Measurements from ENCODE around the gene HEXA.

DNA sequence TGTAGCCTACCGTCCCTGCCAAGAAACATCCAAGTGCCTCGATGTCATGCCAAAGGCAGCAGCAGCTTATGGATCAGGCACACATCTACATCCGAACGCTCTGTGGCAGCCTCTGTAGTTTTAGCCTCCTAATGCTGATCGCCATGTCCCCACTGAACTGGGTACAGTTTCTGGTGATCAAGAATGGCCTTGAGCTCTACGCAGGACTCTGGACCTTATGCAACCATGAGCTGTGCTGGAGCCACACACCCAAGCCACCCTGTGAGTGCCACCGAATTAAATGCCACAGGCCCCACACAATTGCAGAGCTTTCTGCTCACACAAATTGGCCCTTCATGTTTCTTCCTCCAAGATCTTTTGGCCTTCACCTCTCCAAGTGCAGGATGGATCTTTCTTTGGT is 22.8 kb upstream of the HEXA start:
- TF ChIP-seq, protein P1, sequence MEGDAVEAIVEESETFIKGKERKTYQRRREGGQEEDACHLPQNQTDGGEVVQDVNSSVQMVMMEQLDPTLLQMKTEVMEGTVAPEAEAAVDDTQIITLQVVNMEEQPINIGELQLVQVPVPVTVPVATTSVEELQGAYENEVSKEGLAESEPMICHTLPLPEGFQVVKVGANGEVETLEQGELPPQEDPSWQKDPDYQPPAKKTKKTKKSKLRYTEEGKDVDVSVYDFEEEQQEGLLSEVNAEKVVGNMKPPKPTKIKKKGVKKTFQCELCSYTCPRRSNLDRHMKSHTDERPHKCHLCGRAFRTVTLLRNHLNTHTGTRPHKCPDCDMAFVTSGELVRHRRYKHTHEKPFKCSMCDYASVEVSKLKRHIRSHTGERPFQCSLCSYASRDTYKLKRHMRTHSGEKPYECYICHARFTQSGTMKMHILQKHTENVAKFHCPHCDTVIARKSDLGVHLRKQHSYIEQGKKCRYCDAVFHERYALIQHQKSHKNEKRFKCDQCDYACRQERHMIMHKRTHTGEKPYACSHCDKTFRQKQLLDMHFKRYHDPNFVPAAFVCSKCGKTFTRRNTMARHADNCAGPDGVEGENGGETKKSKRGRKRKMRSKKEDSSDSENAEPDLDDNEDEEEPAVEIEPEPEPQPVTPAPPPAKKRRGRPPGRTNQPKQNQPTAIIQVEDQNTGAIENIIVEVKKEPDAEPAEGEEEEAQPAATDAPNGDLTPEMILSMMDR (IDR thresholded peaks at IDR 0.05) = no peak
- TF ChIP-seq POLR2A (IDR thresholded peaks at IDR 0.05; ENCODE audit: low read depth) (no peak), POLR2AphosphoS5 (IDR thresholded peaks at IDR 0.05) (no peak)

Measured in esophagus muscularis mucosa (tissue), 3 donors.